CD4-positive, alpha-beta memory T cell (primary cell): ENCODE results near the gene UTP14A. TPM values are rescaled to one million over a fixed set of nuclear protein-coding genes. Genes with fewer than 3 reads are reported as not detected.

Experiments used
- CTCF ChIA-PET: fragments of 350-600 bp; sonication (Branson Sonifier 250); formaldehyde crosslinking; loops from one replicate; lab custom pipeline; 2021; ENCODE audit warnings: inconsistent platforms; ENCODE audit not compliant: partially characterized antibody; lab: Charles Lee
- POLR2A ChIA-PET: fragments of 350-600 bp; sonication (Branson Sonifier 250); formaldehyde crosslinking; loops from one replicate; lab custom pipeline; 2021; ENCODE audit not compliant: partially characterized antibody; lab: Charles Lee
- DNase-seq, 5 donors: peaks; one replicate each; pipeline versions ENCODE4 v3.0.0 to v3.0.0-alpha.2; 2020 to 2022; ENCODE audit warnings: mixed read lengths in 1 of 5
- H3K27ac ChIP-seq: one replicate; pipeline ENCODE4 v1.7.0; 2013; ENCODE audit warnings: low read depth, low read length
- H3K27me3 ChIP-seq: 2 replicates; pipeline ENCODE4 v1.7.0; 2013; ENCODE audit warnings: mild to moderate bottlenecking, low read length, moderate library complexity; ENCODE audit not compliant: insufficient read depth
- H3K36me3 ChIP-seq: 2 replicates; pipeline ENCODE4 v1.7.0; 2013; ENCODE audit warnings: mild to moderate bottlenecking, low read length, moderate library complexity; ENCODE audit not compliant: insufficient read depth
- H3K4me1 ChIP-seq: 2 replicates; pipeline ENCODE4 v1.7.0; 2013; ENCODE audit warnings: mild to moderate bottlenecking, low read length, moderate library complexity; ENCODE audit not compliant: insufficient read depth
- H3K4me3 ChIP-seq, 2 donors: one replicate each; pipeline ENCODE4 v1.7.0; 2013; ENCODE audit warnings: low read length in 2 of 2, mild to moderate bottlenecking in 1 of 2
- H3K9me3 ChIP-seq, 2 donors: one replicate each; pipeline ENCODE4 v1.7.0; 2013; ENCODE audit warnings: low read length in 2 of 2, control low read depth in 1 of 2; ENCODE audit not compliant: control insufficient read depth in 1 of 2
- H3K27ac Mint-ChIP-seq, 7 donors: one replicate each; pipeline ENCODE4 v1.8.0; 2020 to 2021; ENCODE audit warnings: mixed read lengths in 7 of 7, mild to moderate bottlenecking in 6 of 7, inconsistent platforms in 3 of 7, moderate library complexity in 3 of 7
- H3K27me3 Mint-ChIP-seq, 2 donors: one replicate each; pipeline ENCODE4 v1.8.0; 2020 to 2021; ENCODE audit warnings: mixed read lengths in 2 of 2
- H3K36me3 Mint-ChIP-seq, 2 donors: one replicate each; pipeline ENCODE4 v1.8.0; 2020 to 2021; ENCODE audit warnings: mixed read lengths in 2 of 2, inconsistent platforms in 1 of 2, mild to moderate bottlenecking in 1 of 2
- H3K4me1 Mint-ChIP-seq, 4 donors: one replicate each; pipeline ENCODE4 v1.8.0; 2020 to 2021; ENCODE audit warnings: mixed read lengths in 4 of 4, mild to moderate bottlenecking in 1 of 4
- H3K4me3 Mint-ChIP-seq, 8 donors: one replicate each; pipeline ENCODE4 v1.8.0; 2020 to 2021; ENCODE audit warnings: mixed read lengths in 8 of 8, mild to moderate bottlenecking in 7 of 8, moderate library complexity in 6 of 8, inconsistent platforms in 3 of 8
- H3K9me3 Mint-ChIP-seq, 8 donors: one replicate each; pipeline ENCODE4 v1.8.0; 2020 to 2021; ENCODE audit warnings: mixed read lengths in 8 of 8, mild to moderate bottlenecking in 5 of 8, inconsistent platforms in 3 of 8, moderate library complexity in 1 of 8
- intact Hi-C: fragments of 100-400 bp; cut with micrococcal nuclease; formaldehyde crosslinking; loops from one replicate; pipeline ENCODE4 v1.15.1; 2023
- polyA plus RNA-seq, 2 donors: library from polyadenylated mRNA; unstranded; fragments of 300-500 nt; fragmentation: Illumina TruSeq; gene quantifications; one replicate each; pipeline ENCODE4 v1.2.3, GENCODE V29; 2021
- total RNA-seq, 2 experiments: library from RNA; stranded (reverse); gene quantifications; one replicate each; pipeline ENCODE4 v1.2.3, GENCODE V29; 2021

Gene UTP14A
- total and polyA plus RNA-seq, 4 experiments from 2014 or later = 2.5 to 19.2 (median 15.2) TPM

GRCh38 chrX:129877401-129877800 lies 28.6 kb upstream of the UTP14A start:
- no peak overlapping the region for H3K4me3 Mint-ChIP-seq
- DNase-seq = no peak
- ChIA-PET POLR2A (no interaction called here), CTCF (no interaction called here)
- H3K27ac Mint-ChIP-seq = no peak overlapping the region
- intact Hi-C loops = no loop called here
- no peak overlapping the region for H3K27ac ChIP-seq
- H3K9me3 ChIP-seq = no peaks in the 10 kb centered on the region
- no peaks in the 10 kb centered on the region for H3K36me3 ChIP-seq
- no peaks in the 10 kb centered on the region for H3K36me3 Mint-ChIP-seq
- no peaks in the 10 kb centered on the region for H3K4me1 Mint-ChIP-seq
- H3K9me3 Mint-ChIP-seq = peaks cover 0 to 2% (median 0%) of the 10 kb centered on the region in 8 donors
- no peaks in the 10 kb centered on the region for H3K27me3 ChIP-seq
- no peaks in the 10 kb centered on the region for H3K27me3 Mint-ChIP-seq
- H3K4me3 ChIP-seq = no peak overlapping the region
- H3K4me1 ChIP-seq = no peaks in the 10 kb centered on the region

- Mint-ChIP-seq H3K4me3 (no peak overlapping the region), H3K9me3 (no peaks in the 10 kb centered on the region), H3K27ac (no peak overlapping the region), H3K4me1 (no peaks in the 10 kb centered on the region), H3K36me3 (no peaks in the 10 kb centered on the region), H3K27me3 (no peaks in the 10 kb centered on the region)
- Histone ChIP-seq H3K36me3 (no peaks in the 10 kb centered on the region), H3K4me3 (no peak overlapping the region), H3K4me1 (no peaks in the 10 kb centered on the region), H3K27me3 (no peaks in the 10 kb centered on the region), H3K27ac (no peak overlapping the region), H3K9me3 (no peaks in the 10 kb centered on the region)
- DNase-seq = no peak
- ChIA-PET CTCF (interaction anchor here (0.7 kb wide), 1 partner anchor 289 kb away, joined by 3 read pairs; no protein-coding TSS in a partner anchor), POLR2A (no interaction called here)
- intact Hi-C loops = no loop called here
These were observed 5.9 kb upstream of the UTP14A start for GRCh38 chrX:129900054-129900453.

- Mint-ChIP-seq H3K9me3 (peaks cover 0 to 1% (median 0%) of the 10 kb centered on the region in 8 donors), H3K4me1 (peaks cover 0 to 17% (median 7%) of the 10 kb centered on the region in 4 donors), H3K4me3 (no peak overlapping the region), H3K27ac (no peak overlapping the region), H3K36me3 (peaks cover 10 to 29% of the 10 kb centered on the region in 2 donors), H3K27me3 (no peaks in the 10 kb centered on the region)
- H3K27ac ChIP-seq = no peak overlapping the region
- H3K36me3 ChIP-seq = peaks cover 29% of the 10 kb centered on the region
- no peak overlapping the region for H3K4me3 ChIP-seq
- H3K9me3 ChIP-seq = no peaks in the 10 kb centered on the region
- ChIA-PET CTCF (interaction anchor here (0.8 kb wide), 1 partner anchor 152 kb away, joined by 3 read pairs; no protein-coding TSS in a partner anchor), POLR2A (no interaction called here)
- no peak for DNase-seq
- no peaks in the 10 kb centered on the region for H3K27me3 ChIP-seq
- H3K4me1 ChIP-seq = peaks cover 9% of the 10 kb centered on the region
- intact Hi-C loops = no loop called here
These were observed 2.7 kb downstream of the UTP14A start for GRCh38 chrX:129908636-129909035.

GRCh38 chrX:129925305-129926092 lies 19.5 kb downstream of the UTP14A start:
- Mint-ChIP-seq H3K27me3 (no peaks in the 10 kb centered on the region), H3K4me1 (peaks cover 0 to 5% (median 2%) of the 10 kb centered on the region in 4 donors), H3K27ac (peak overlapping the region in 2 of 7 donors; percentile 5 to 52), H3K36me3 (peaks cover 10 to 44% of the 10 kb centered on the region in 2 donors), H3K4me3 (no peak overlapping the region), H3K9me3 (no peaks in the 10 kb centered on the region)
- ChIA-PET CTCF (interaction anchor here (0.5 to 13.2 kb wide), 40 partner anchors 9 to 322 kb away, joined by 3 to 291 read pairs (median 4); partner anchors contain the start of gene UTP14A), POLR2A (interaction anchor here (1.1 to 2.8 kb wide), 5 partner anchors 36 to 136 kb away, joined by 4 to 11 read pairs (median 5); no protein-coding TSS in a partner anchor)
- Histone ChIP-seq H3K4me3 (no peak overlapping the region), H3K4me1 (no peaks in the 10 kb centered on the region), H3K27me3 (no peaks in the 10 kb centered on the region), H3K9me3 (no peaks in the 10 kb centered on the region), H3K27ac (no peak overlapping the region), H3K36me3 (peaks cover 15% of the 10 kb centered on the region)
- peak; percentile 66 to 72 (median 68) for DNase-seq
- intact Hi-C loops = loop anchor here (1.0 kb wide), 4 partner anchors 103 to 288 kb away; no protein-coding TSS in a partner anchor

- Mint-ChIP-seq H3K9me3 (no peaks in the 10 kb centered on the region), H3K4me3 (peak overlapping the region; percentile 71 to 85 (median 82)), H3K27ac (peak overlapping the region; percentile 80 to 93 (median 90)), H3K4me1 (peaks cover 0 to 5% (median 4%) of the 10 kb centered on the region in 4 donors), H3K36me3 (peaks cover 0 to 12% of the 10 kb centered on the region in 2 donors), H3K27me3 (no peaks in the 10 kb centered on the region)
- H3K36me3 ChIP-seq = peaks cover 12% of the 10 kb centered on the region
- no peaks in the 10 kb centered on the region for H3K4me1 ChIP-seq
- no peaks in the 10 kb centered on the region for H3K27me3 ChIP-seq
- no peaks in the 10 kb centered on the region for H3K9me3 ChIP-seq
- H3K27ac ChIP-seq = peak overlapping the region; percentile 40
- intact Hi-C loops = loop anchor here (1.0 kb wide), 1 partner anchor 93 kb away; no protein-coding TSS in a partner anchor
- no peak for DNase-seq
- ChIA-PET POLR2A (interaction anchor here (0.6 to 2.2 kb wide), 6 partner anchors 21 to 97 kb away, joined by 3 to 12 read pairs (median 4); no protein-coding TSS in a partner anchor), CTCF (interaction anchor here (0.5 to 13.2 kb wide), 4 partner anchors 22 to 252 kb away, joined by 3 to 291 read pairs (median 3); no protein-coding TSS in a partner anchor)
- peak overlapping the region in 1 of 2 donors; percentile 65 for H3K4me3 ChIP-seq
These were observed 25.0 kb downstream of the UTP14A start for GRCh38 chrX:129930941-129931410.

- Histone ChIP-seq H3K36me3 (peaks cover 8% of the 10 kb centered on the region), H3K9me3 (no peaks in the 10 kb centered on the region), H3K27ac (peak overlapping the region; percentile 40), H3K27me3 (no peaks in the 10 kb centered on the region), H3K4me1 (no peaks in the 10 kb centered on the region), H3K4me3 (peak overlapping the region in 1 of 2 donors; percentile 65)
- POLR2A ChIA-PET = interaction anchor here (0.6 to 2.2 kb wide), 6 partner anchors 20 to 96 kb away, joined by 3 to 12 read pairs (median 4); no protein-coding TSS in a partner anchor
- Mint-ChIP-seq H3K27ac (peak overlapping the region; percentile 80 to 93 (median 90)), H3K36me3 (peaks cover 0 to 9% of the 10 kb centered on the region in 2 donors), H3K9me3 (no peaks in the 10 kb centered on the region), H3K27me3 (no peaks in the 10 kb centered on the region), H3K4me3 (peak overlapping the region; percentile 72 to 85 (median 82)), H3K4me1 (peaks cover 0 to 5% (median 4%) of the 10 kb centered on the region in 4 donors)
- peak; percentile 39 to 71 (median 50) for DNase-seq
- intact Hi-C loops = loop anchor here (1.0 to 2.0 kb wide), 3 partner anchors 21 to 93 kb away; partner anchors contain the start of gene BCORL1
- CTCF ChIA-PET = interaction anchor here (0.5 to 13.2 kb wide), 4 partner anchors 22 to 328 kb away, joined by 3 to 291 read pairs (median 3); no protein-coding TSS in a partner anchor
These were observed 25.5 kb downstream of the UTP14A start for GRCh38 chrX:129931411-129932015.
